Glomerular visceral epithelial cell (primary cell): ENCODE data around the gene TULP1.

ENCODE experiments used
- DNase-seq: peaks from one replicate; pipeline ENCODE4 v3.0.0-alpha.2; 2016; ENCODE audit errors: extremely low spot score

The TULP1 gene

DNA sequence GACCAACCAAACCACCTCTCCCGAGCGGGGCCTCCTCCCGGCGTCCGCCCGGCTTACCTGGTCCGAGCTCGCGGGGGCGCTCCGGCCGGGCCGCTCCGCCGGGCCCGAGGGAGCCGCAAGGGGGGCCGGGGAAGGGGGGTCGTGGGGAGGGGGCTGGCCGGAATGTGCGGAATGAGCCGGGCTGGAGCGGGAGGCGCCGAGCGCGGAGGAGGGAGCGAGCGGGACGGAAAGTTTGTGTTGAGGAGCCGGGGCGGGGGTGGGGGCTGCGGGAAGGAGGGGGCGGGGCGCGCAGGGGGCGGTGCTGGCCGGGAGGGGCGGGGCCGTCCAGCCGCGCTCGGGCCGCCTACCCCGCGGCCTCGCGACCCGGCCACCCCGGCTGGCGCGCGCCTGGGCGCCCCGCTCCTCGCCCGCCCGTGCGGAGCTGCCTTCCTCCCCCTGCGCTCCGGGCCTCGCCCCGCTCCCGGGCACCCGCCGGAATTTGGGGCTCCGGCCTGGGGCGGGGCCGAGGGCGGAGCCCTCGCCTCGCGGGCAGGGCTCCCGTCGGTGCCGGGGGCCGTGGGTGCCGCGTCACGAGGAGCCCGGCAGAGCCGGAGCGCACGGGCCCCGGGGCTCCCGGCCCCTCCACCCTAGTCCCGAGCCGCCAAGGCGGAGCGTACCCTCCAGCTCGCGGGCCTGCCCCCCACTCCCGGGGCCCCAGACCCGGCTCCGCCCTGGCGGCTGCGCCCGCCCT lies 15.7 kb downstream of the TULP1 start, which contains the start of gene TEAD3:
TEAD3 (minus strand) TSS at position 239 of the 730 bp plus-strand sequence.
- DNase-seq: peak; percentile 82

- DNase-seq: peak; percentile 45
Observed at GRCh38 chr6:35496036-35496840, 16.5 kb downstream of the TULP1 start.

DNA sequence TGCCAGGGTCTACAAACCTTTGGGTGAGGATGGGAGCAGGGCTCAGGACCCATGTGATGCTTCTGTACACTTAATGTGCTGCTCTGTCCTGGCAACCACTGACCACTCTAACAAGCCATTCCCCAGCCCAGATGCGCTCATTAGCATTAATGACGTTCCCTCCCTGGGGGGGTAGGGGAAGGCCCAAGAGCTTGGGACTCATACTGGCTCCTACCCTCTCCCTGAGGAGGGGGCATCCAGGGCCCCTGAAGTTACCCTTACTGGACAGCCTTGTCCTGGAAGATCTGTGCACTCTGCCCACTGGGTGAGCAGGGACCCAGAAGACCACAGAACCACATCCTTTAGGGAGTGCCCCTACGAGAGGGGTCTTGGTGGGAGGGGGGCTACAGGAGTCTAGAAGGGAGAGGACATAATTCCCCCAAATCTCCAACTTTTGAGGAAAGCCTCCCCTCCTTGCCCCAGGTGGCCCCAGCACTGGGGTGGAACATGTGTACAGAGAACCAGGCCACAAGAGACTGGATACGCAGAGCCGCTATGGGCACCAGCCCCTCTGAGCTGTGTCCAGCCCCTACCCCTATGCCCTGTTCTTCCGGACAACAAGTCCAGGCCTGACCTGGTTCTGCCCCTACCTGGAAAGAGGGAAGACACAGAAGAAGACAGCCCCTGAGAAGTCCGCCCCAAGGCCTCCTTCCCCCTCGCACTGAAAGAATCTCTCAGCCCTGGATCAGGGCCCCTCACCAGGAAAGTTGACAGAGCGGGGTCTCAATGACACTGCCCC lies 17.2 kb downstream of the TULP1 start:
- no peak for DNase-seq

GRCh38 chr6:35494161-35494563 lies 18.5 kb downstream of the TULP1 start:
- DNase-seq: peak; percentile 26

DNA sequence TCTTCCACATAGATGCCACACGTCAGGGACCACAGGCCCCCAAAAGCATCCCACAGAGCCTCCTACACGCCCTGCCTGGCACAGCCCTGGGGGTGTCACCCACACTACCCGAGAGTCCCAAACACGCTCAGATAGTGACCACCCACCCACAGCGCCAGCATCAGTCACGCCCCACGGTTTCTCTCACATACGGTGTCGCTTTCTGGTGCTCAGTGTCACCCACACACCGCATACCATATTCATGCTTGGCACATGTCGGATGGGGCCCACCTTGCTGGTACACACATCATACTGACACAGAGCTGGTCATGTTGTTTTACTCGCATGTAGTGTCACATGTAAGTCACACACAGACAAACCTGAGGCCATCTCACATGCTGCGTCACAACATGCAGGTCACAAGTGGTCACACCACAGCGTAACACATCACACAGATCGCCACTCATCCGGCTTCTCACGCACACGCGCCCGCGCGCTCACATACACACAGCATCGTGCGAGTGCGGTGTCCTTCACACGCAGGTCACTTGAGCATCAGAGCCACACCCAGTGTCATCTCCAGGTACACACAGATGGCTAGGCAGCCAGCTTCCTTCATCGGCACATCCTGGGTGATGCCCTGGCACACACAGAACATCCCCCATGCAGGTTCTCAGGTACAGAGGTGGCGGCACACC lies 19.3 kb downstream of the TULP1 start:
- DNase-seq: no peak

- DNase-seq: no peak
Observed at GRCh38 chr6:35492974-35493284, 19.8 kb downstream of the TULP1 start.

- no peak for DNase-seq
Observed at GRCh38 chr6:35492258-35492973, 20.3 kb downstream of the TULP1 start.

GRCh38 chr6:35491558-35492257 lies 21.0 kb downstream of the TULP1 start:
- DNase-seq: no peak

- no peak for DNase-seq
Observed at GRCh38 chr6:35490821-35491557, 21.7 kb downstream of the TULP1 start.

- no peak for DNase-seq
Observed at GRCh38 chr6:35489995-35490791, 22.5 kb downstream of the TULP1 start.

DNA sequence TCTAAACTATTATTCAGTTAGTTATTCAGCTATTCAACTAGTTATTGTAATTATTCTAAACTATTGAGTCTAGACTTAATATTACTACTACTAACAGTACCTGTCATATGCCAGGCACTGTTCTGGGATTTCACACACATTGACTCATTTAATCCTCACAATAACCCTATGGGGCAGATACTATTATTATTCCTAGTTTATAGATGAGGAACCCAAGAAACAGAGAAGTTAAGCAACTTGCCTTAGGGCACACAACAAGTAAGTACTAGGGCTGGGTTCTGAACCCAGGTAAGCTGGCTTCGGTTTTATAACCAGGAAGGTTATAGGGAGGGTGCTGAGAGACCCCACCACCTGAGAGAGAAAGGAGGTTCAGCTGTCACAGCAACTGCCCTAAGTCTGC lies 23.6 kb downstream of the TULP1 start:
- DNase-seq: no peak

DNA sequence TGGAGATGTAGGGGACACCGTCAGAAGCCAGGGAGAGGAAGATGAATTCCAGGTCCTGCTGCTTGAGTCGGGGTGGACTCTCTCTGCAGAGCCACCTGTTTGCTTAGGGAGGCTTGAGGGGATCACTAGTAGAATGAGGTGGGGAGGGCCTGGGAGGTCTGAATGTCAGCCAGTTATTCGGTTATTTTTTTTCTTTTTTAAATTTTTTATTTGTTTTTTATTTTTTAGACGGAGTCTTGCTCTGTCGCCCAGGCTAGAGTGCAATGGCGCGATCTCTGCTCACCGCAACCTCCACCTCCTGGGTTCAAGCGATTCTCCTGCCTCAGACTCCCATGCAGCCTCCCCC lies 24.2 kb downstream of the TULP1 start:
- DNase-seq: no peak

GRCh38 chr6:35487658-35488516 lies 24.8 kb downstream of the TULP1 start:
- peak; percentile 54 for DNase-seq

GRCh38 chr6:35486005-35486925 lies 26.4 kb downstream of the TULP1 start:
- DNase-seq: no peak

DNA sequence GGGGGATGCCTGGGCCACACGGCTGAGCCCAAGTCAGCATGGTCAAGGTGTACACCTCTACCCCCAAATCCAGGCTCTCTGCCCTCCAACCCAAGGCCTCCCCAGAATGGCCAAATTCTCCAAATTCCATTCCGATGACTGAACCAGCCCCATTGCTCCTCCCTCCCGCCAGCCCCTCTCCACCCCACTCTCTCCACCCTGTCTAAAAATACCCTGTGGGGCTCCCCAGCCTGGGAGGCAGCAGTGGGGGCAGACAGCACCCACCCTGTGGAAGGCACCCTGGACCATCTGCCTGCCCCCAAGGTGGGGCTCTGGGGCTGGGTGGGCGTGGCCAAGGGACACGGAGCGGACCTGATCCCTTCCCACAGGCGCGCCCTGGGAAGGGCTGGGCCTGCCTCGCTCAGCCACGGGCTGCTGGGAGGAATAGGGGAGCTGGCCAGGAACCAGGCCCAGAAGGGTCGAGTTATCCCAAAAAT lies 27.3 kb downstream of the TULP1 start:
- peak; percentile 69 for DNase-seq

- peak; percentile 58 for DNase-seq
Observed at GRCh38 chr6:35484921-35485392, 27.7 kb downstream of the TULP1 start.
